IPS-11a (cell line): Measurements from ENCODE around the gene C2orf72.
A peak's percentile ranks its signal among the peaks of the same experiment; 100 is the strongest.
"Not testable (repeated sequence)": the region's sequence is repeated elsewhere in the genome, so short reads cannot be mapped to it uniquely, and the experiment has no call there.

Experiments used
- H3K4me3 ChIP-seq: one replicate; pipeline ENCODE4 v1.5.1; 2013; ENCODE audit warnings: low read depth, low read length, control low read depth

The C2orf72 gene

DNA sequence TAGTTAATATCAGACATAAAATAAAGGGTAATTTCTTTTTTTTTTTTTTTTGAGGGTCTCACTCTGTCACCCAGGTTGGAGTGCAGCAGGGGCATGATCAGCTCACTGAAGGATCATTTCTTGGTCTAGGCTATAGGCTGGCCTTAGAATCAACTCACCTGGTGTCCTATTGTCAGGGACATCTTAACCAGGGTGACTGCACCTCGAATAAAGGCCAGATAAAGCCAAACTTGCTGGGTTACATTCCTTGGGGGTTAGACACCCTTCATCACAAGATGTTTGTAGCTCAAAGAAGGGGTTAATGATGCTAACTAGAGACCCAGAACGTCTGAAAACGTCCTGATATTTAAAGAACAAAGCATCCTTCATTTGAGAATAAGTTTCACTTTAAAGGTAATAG lies 23.5 kb upstream of the C2orf72 start:
- no peak overlapping the region for H3K4me3 ChIP-seq

DNA sequence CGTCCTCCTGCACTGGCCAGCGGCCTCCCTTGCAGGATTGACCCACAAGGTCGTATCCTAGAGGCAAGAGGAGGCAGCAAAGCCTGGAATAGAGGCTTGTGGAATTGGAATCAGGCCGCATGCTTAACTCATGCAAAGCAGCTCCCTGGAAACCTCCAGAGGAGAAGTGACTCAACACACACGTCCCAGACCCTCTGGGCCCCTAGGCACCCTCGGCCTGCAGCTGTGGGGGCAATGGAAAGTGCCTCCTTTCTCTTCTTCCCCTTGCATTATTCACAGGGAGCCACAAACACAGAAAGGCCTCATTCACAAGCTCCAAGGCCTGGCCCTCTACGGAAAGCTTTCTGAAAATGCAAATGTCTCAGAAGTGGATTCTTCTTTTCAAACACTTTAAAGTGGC lies 21.8 kb upstream of the C2orf72 start:
- no peak overlapping the region for H3K4me3 ChIP-seq

- no peak overlapping the region for H3K4me3 ChIP-seq
Observed at GRCh38 chr2:231015926-231016325, 21.4 kb upstream of the C2orf72 start.

- H3K4me3 ChIP-seq, result no peak overlapping the region
Observed at GRCh38 chr2:231016566-231017230, 20.6 kb upstream of the C2orf72 start.

DNA sequence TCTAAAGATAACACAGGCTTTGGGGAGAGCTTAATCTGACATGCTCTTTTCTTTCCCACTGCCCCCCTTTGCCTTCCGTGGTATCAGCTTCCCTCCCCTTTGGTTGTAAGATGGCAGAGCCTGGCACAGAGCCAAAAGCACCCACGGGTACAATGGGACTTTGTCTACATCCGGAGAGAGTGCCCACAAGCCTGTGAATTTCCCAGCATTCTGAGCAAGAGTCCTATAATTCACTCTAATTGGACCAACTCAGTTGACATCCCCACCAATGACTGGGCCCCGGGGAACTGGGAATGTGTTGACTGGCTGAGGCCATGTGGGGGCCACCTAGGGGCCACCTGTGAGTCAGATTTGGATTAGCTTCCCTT lies 20.1 kb upstream of the C2orf72 start:
- no peak overlapping the region for H3K4me3 ChIP-seq

DNA sequence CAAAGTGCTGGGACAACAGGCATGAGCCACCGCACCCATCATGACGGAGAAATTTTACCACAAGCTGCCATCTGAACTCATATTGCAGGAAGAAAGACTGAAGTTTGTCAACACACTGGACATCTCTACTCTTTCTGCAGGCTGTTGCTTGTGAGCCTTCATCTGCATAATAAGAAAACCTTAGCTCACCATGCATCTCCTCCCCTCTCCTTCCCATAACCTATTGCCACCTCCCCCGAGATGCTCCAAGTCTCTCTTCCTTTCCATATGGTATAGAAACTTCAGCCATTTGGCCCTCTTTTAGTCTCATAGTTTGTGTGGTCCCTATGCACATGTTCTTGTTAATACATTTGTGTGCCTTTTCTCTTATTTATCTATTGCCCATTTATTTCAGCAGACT lies 19.1 kb upstream of the C2orf72 start:
- no peak overlapping the region for H3K4me3 ChIP-seq

DNA sequence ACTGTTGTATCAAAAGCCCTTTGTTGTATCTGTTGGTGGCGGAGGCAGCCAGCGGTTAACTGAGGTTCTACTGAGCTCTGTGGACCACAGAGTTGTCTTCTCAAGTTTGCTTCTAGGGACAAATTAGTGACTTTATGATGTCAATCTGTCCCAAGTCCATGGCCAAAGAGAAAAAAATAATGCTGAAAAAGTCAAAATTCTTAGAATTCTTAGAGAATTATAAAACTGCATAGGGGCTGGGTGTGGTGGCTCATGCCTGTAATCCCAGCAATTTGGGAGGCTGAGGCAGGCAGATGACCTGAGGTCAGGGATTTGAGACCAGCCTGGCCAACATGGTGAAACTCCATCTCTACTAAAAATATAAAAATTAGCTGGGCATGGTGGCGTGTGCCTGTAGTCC lies 12.3 kb upstream of the C2orf72 start:
- not testable (repeated sequence) for H3K4me3 ChIP-seq

DNA sequence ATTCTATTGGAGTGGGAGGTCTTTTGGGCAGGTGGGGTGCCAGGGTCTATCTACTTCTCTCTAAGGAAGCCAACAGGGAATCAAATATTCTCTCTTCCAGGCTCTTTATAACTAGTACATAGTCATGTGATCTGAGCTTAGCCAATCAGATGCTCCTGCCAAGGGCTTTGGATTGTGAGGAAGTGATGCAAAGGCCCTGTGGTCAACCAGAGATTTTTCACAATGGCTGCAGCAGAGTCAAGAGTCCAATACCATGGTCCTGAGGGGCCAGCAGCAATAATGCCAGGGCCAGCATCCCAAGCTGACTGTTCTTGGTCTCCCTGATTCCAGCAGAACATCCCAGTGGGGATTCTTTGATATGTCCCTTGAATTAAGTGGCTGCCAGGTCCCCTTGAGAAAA lies 8.4 kb upstream of the C2orf72 start:
- no peak overlapping the region for H3K4me3 ChIP-seq

GRCh38 chr2:231029563-231029962 lies 7.8 kb upstream of the C2orf72 start:
- no peak overlapping the region for H3K4me3 ChIP-seq

DNA sequence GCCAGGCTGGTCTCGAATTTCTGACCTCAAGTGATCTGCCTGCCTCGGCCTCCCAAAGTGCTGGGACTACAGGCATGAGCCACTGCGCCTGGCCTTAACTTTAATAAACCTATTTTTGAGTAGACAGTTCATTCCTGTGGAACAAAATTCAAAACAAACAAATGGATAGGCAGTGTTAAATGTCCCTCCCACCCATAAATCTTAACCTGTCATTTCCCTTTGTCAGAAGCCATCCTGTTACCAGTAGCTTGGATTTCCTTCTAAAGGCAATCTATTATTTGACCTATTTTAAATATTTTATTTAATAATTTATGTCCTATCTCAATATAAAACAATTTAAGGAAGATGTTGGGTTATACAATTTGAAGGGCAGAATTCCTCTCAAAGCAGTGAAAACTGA lies 6.6 kb upstream of the C2orf72 start:
- H3K4me3 ChIP-seq, result no peak overlapping the region

DNA sequence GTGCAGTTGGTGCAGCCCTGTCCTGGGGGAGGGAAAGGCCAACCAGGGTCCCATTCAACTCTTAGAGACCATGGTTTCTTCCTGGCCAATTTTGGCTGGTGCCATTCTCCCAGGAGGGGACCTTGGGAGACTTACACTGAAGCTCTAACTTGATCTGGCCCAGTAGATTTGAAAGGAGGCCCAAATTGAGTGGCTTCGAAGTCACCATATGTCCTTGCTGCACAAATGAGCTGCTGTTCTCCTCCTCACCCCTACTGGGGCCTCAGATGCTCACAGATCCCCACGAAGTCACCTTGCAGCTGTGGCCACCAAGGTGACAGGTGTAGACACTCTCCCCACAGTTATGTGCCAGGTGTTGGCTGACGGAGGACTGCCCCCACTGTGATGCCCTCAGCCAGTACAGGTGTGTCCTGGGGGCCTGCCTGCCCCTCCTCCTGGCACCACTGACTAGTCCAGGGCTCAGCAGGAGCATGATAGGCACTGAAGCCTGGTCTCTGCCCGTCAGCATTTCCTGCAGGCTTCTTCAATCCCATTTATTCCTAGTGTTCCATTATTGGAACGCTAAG lies 4.7 kb upstream of the C2orf72 start:
- no peak overlapping the region for H3K4me3 ChIP-seq

GRCh38 chr2:231033147-231034132 lies 3.9 kb upstream of the C2orf72 start:
- H3K4me3 ChIP-seq, result no peak overlapping the region

- H3K4me3 ChIP-seq, result no peak overlapping the region
Observed at GRCh38 chr2:231034291-231034882, 2.9 kb upstream of the C2orf72 start.

DNA sequence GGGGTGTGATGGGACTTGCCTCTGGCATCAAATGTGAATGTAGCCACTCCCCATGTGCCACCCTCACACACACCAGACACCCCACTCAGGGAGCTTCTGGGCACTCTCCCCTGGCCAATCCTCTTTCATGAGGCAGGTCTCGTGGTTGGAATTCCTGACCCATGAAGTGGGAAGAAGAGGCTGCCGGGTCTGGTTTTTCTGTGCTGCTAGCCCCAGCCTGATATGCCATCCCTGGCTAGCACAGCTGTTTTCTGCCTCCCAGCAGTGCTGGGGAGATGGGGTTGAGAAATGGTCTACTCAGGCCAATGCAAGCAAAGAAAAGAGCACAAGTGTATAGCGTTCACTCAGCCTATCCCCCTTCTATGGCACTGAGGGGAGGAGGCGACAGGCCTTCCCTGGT lies 1.2 kb upstream of the C2orf72 start:
- no peak overlapping the region for H3K4me3 ChIP-seq

DNA sequence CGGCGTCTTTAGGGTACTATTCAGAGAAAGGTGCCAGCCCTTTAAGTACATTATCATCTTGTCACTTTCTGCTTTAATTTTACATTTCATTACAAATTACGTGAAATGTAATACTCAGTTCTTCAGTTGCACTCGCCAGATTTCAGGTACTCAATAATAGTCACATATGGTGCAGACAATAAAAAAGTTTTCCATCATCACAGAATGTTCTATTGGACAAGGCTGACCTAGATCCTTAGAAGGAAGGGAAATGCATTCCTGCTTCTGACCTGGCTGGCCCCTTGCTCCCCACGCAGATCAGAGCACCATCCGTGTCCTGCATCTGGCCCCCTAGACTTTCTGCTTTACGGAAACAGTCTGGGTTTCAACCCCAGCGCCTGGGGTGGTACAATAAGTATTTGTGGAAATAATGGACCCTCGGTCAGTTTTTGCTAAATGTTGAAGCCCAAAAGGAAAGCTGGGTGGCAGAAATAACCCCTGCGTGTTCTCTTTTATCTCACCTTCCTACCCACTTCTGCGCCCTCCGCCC lies 681 bp upstream of the C2orf72 start:
- no peak overlapping the region for H3K4me3 ChIP-seq

- peak overlapping the region; percentile 45 for H3K4me3 ChIP-seq
Observed at GRCh38 chr2:231037731-231038482, 584 bp downstream of the C2orf72 start.

GRCh38 chr2:231038483-231039293 lies 1.4 kb downstream of the C2orf72 start:
- H3K4me3 ChIP-seq, result peak overlapping the region; percentile 45

DNA sequence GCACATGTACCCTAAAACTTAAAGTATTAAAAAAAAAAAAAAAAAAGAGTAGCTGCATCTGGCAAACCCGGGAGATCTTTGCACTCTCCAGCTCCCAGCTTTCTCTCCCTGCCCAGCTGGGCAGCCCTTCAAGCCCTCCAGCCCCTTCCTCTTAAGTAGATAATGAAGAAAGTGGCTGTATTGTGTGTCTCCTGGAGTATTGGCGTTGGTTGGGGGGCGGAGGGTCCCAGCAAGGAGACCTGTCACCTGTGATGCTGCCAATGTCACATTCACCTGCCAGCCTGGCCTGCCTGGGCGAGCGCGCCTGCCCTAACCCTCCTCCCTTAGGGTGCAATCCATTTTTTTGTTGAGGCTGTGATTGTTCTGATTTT lies 2.0 kb downstream of the C2orf72 start:
- H3K4me3 ChIP-seq, result no peak overlapping the region

DNA sequence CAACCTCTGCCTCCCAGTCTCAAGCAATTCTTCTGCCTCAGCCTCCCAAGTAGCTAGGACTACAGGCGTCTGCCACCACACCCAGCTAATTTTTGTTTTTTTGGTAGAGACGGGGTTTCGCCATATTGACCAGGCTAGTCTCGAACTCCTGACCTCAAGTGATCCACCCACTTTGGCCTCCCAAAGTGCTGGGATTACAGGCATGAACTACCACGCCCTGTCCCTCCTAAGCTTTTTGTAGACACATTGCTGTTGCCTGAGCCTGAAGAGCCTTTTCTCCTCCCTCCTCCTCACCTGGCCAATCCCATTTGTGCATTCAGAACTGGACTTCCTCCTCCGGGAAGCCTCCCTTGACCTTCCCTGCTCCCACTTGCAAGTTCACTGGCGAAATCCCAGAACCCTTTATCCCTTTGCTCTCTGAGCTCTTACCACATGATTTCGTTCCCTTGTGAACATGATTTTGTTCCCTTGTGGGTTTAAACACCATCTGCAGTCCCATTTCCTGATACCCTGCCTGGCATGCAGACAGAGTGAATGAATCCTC lies 2.6 kb downstream of the C2orf72 start:
- no peak overlapping the region for H3K4me3 ChIP-seq
